ENCODE data around the gene HTR3A.

The HTR3A gene

GRCh38 chr11:114016986-114017385, 42.1 kb downstream of the HTR3A start:
- CTCF ChIA-PET = interaction anchor here (0.9 kb wide), 1 partner anchor 245 kb away, joined by 3 read pairs; no protein-coding TSS in a partner anchor
- H3K36me3 ChIP-seq (ENCODE audit: control insufficient read depth in 2 of 2, insufficient read depth in 1 of 2, low read length in 2 of 2) = no peaks in the 10 kb centered on the region
- H3K9me3 ChIP-seq (ENCODE audit: control insufficient read depth, insufficient read depth, low read depth, low read length) = no peaks in the 10 kb centered on the region
- POLR2A ChIA-PET = no interaction called here
- no peaks in the 10 kb centered on the region for H3K4me1 ChIP-seq (ENCODE audit: control insufficient read depth, insufficient read depth, low read length)
- no peak overlapping the region for H3K27ac ChIP-seq (ENCODE audit: extremely low read depth, low read depth, low read length)
- TF ChIP-seq KLF7 (tag by site-specific recombination; IDR thresholded peaks at IDR 0.05; ENCODE audit: borderline replicate concordance) (no peak), ZNF274 (IDR thresholded peaks at IDR 0.05; ENCODE audit: low read length) (no peak), ZNF274 (tag by site-specific recombination; IDR thresholded peaks at IDR 0.05; ENCODE audit: borderline replicate concordance) (no peak), KLF9 (tag by site-specific recombination; IDR thresholded peaks at IDR 0.05; ENCODE audit: low read depth) (no peak), INSM2 (tag by site-specific recombination; IDR thresholded peaks at IDR 0.05) (no peak), REPIN1 (tag by site-specific recombination; IDR thresholded peaks at IDR 0.05; ENCODE audit: low read depth) (no peak), ZNF596 (tag by site-specific recombination; IDR thresholded peaks at IDR 0.05) (no peak), ZNF843 (tag by site-specific recombination; IDR thresholded peaks at IDR 0.05) (no peak), SCRT1 (tag by site-specific recombination; IDR thresholded peaks at IDR 0.05; ENCODE audit: borderline replicate concordance) (no peak), ZIC2 (tag by site-specific recombination; IDR thresholded peaks at IDR 0.05) (no peak), ZNF157 (tag by site-specific recombination; IDR thresholded peaks at IDR 0.05) (no peak), ZFP37 (tag by site-specific recombination; IDR thresholded peaks at IDR 0.05) (no peak), ZNF239 (tag by site-specific recombination; IDR thresholded peaks at IDR 0.05) (no peak)
- no peak overlapping the region for H3K4me3 ChIP-seq (ENCODE audit: low read depth, low read length)

GRCh38 chr11:114017723-114018122, 42.8 kb downstream of the HTR3A start:
- Histone ChIP-seq H3K27ac (ENCODE audit: extremely low read depth, low read depth, low read length) (no peak overlapping the region), H3K4me1 (ENCODE audit: control insufficient read depth, insufficient read depth, low read length) (no peaks in the 10 kb centered on the region), H3K4me3 (ENCODE audit: low read depth, low read length) (no peak overlapping the region), H3K36me3 (ENCODE audit: control insufficient read depth in 2 of 2, insufficient read depth in 1 of 2, low read length in 2 of 2) (no peaks in the 10 kb centered on the region), H3K9me3 (ENCODE audit: control insufficient read depth, insufficient read depth, low read depth, low read length) (no peaks in the 10 kb centered on the region)
- POLR2A ChIA-PET = no interaction called here
- CTCF ChIA-PET = interaction anchor here (0.6 to 0.9 kb wide), 2 partner anchors 222 to 244 kb away, joined by 3 read pairs; no protein-coding TSS in a partner anchor
- TF ChIP-seq ZXDB (tag by site-specific recombination; IDR thresholded peaks at IDR 0.05) (no peak), ZNF302 (tag by site-specific recombination; IDR thresholded peaks at IDR 0.05; ENCODE audit: low read depth) (no peak), BCL11B (tag by site-specific recombination; IDR thresholded peaks at IDR 0.05; ENCODE audit: low read depth) (no peak), ZNF548 (tag by site-specific recombination; IDR thresholded peaks at IDR 0.05) (no peak)

GRCh38 chr11:114019046-114019445, 44.1 kb downstream of the HTR3A start:
- Histone ChIP-seq H3K36me3 (ENCODE audit: control insufficient read depth in 2 of 2, insufficient read depth in 1 of 2, low read length in 2 of 2) (no peaks in the 10 kb centered on the region), H3K9me3 (ENCODE audit: control insufficient read depth, insufficient read depth, low read depth, low read length) (no peaks in the 10 kb centered on the region), H3K4me1 (ENCODE audit: control insufficient read depth, insufficient read depth, low read length) (no peaks in the 10 kb centered on the region), H3K4me3 (ENCODE audit: low read depth, low read length) (no peak overlapping the region), H3K27ac (ENCODE audit: extremely low read depth, low read depth, low read length) (no peak overlapping the region)
- ChIA-PET POLR2A (no interaction called here), CTCF (interaction anchor here (4.7 kb wide), 1 partner anchor 242 kb away, joined by 18 read pairs; no protein-coding TSS in a partner anchor)
- TF ChIP-seq ZBTB8A (tag by site-specific recombination; IDR thresholded peaks at IDR 0.05) (no peak), ZSCAN16 (tag by site-specific recombination; IDR thresholded peaks at IDR 0.05) (no peak), OSR2 (tag by site-specific recombination; IDR thresholded peaks at IDR 0.05) (no peak), ZNF132 (tag by site-specific recombination; IDR thresholded peaks at IDR 0.05; ENCODE audit: borderline replicate concordance) (no peak), ZNF639 (tag by site-specific recombination; IDR thresholded peaks at IDR 0.05) (no peak)

Measured in HEK293 (cell line).